Natural killer cell treated with Interleukin-12 subunit alpha and Interleukin-12 subunit beta and Interleukin-15 and Interleukin-18, amount 100 ng/mL, for 72 hours (primary cell): Measurements from ENCODE around the gene PNPLA5. TPM values are rescaled to one million over a fixed set of nuclear protein-coding genes. Genes with fewer than 3 reads are reported as not detected.
A peak's percentile ranks its signal among the peaks of the same experiment; 100 is the strongest.

Source experiments
- ATAC-seq, 2 donors: fragments of 150-1000 bp; cut with Tn5 transposase in 1 of 2; sonication (Bioruptor Pico), chemical (Tn5 transposase) in 1 of 2; 2 replicates each; pipeline ENCODE4 v1.10.0; 2021
- DNase-seq: peaks from one replicate; pipeline ENCODE4 v3.0.0; 2022; ENCODE audit warnings: low spot score
- H3K27ac Mint-ChIP-seq, 2 donors: 1 replicate in 1 of 2; 2 replicates in 1 of 2; pipeline ENCODE4 v1.8.0; 2022; ENCODE audit warnings: mixed read lengths in 2 of 2, mild to moderate bottlenecking in 1 of 2, moderate library complexity in 1 of 2
- H3K27me3 Mint-ChIP-seq, 2 donors: 1 replicate in 1 of 2; 2 replicates in 1 of 2; pipeline ENCODE4 v1.8.0; 2022; ENCODE audit warnings: mixed read lengths in 2 of 2
- H3K36me3 Mint-ChIP-seq: one replicate; pipeline ENCODE4 v1.8.0; 2022; ENCODE audit warnings: mixed read lengths
- H3K4me1 Mint-ChIP-seq, 2 donors: 1 replicate in 1 of 2; 2 replicates in 1 of 2; pipeline ENCODE4 v1.8.0; 2022; ENCODE audit warnings: low read depth in 2 of 2, mixed read lengths in 2 of 2, mild to moderate bottlenecking in 1 of 2
- H3K4me3 Mint-ChIP-seq: one replicate; pipeline ENCODE4 v1.8.0; 2022; ENCODE audit warnings: mixed read lengths
- H3K9me3 Mint-ChIP-seq: 2 replicates; pipeline ENCODE4 v1.8.0; 2022; ENCODE audit warnings: mixed read lengths
- total RNA-seq, 2 donors: library from RNA; stranded (reverse); gene quantifications; one replicate each; pipeline ENCODE4 v1.2.3, GENCODE V29; 2022

The PNPLA5 gene
- total RNA-seq, 2 donors from 2014 or later = not detected

- no peak for ATAC-seq
- Mint-ChIP-seq H3K9me3 (no peaks in the 10 kb centered on the region), H3K36me3 (no peaks in the 10 kb centered on the region), H3K27ac (no peak overlapping the region), H3K27me3 (peaks cover 15 to 24% of the 10 kb centered on the region in 2 donors), H3K4me3 (no peak overlapping the region), H3K4me1 (peaks cover 0 to 5% of the 10 kb centered on the region in 2 donors)
- DNase-seq = no peak
Measured at GRCh38 chr22:43850529-43850928, 41.3 kb downstream of the PNPLA5 start.

- Mint-ChIP-seq H3K27ac (no peak overlapping the region), H3K4me3 (no peak overlapping the region), H3K9me3 (no peaks in the 10 kb centered on the region), H3K27me3 (peaks cover 15 to 24% of the 10 kb centered on the region in 2 donors), H3K4me1 (peaks cover 0 to 5% of the 10 kb centered on the region in 2 donors), H3K36me3 (no peaks in the 10 kb centered on the region)
- ATAC-seq (no peak), DNase-seq (no peak)
Measured at GRCh38 chr22:43849731-43850130, 42.1 kb downstream of the PNPLA5 start.

GRCh38 chr22:43848366-43849171, 43.2 kb downstream of the PNPLA5 start:
- no peak overlapping the region for H3K27ac Mint-ChIP-seq
- peaks cover 0 to 5% of the 10 kb centered on the region in 2 donors for H3K4me1 Mint-ChIP-seq
- DNase-seq (peak; percentile 35), ATAC-seq (no peak)
- H3K9me3 Mint-ChIP-seq = no peaks in the 10 kb centered on the region
- no peaks in the 10 kb centered on the region for H3K36me3 Mint-ChIP-seq
- no peak overlapping the region for H3K4me3 Mint-ChIP-seq
- peaks cover 15 to 24% of the 10 kb centered on the region in 2 donors for H3K27me3 Mint-ChIP-seq

- Mint-ChIP-seq H3K4me1 (no peaks in the 10 kb centered on the region), H3K36me3 (no peaks in the 10 kb centered on the region), H3K27me3 (peaks cover 12 to 17% of the 10 kb centered on the region in 2 donors), H3K4me3 (no peak overlapping the region), H3K27ac (no peak overlapping the region), H3K9me3 (no peaks in the 10 kb centered on the region)
- DNase-seq = peak; percentile 39
- ATAC-seq = no peak
Measured at GRCh38 chr22:43847376-43848289, 44.2 kb downstream of the PNPLA5 start.

GRCh38 chr22:43846966-43847365, 44.8 kb downstream of the PNPLA5 start:
- ATAC-seq (no peak), DNase-seq (peak; percentile 10)
- Mint-ChIP-seq H3K36me3 (no peaks in the 10 kb centered on the region), H3K27me3 (peaks cover 12 to 16% of the 10 kb centered on the region in 2 donors), H3K4me3 (no peak overlapping the region), H3K27ac (no peak overlapping the region), H3K4me1 (no peaks in the 10 kb centered on the region), H3K9me3 (no peaks in the 10 kb centered on the region)

- Mint-ChIP-seq H3K9me3 (no peaks in the 10 kb centered on the region), H3K36me3 (no peaks in the 10 kb centered on the region), H3K4me3 (no peak overlapping the region), H3K27me3 (peaks cover 5 to 10% of the 10 kb centered on the region in 2 donors), H3K27ac (no peak overlapping the region), H3K4me1 (no peaks in the 10 kb centered on the region)
- DNase-seq (peak; percentile 29), ATAC-seq (no peak)
Measured at GRCh38 chr22:43845981-43846380, 45.8 kb downstream of the PNPLA5 start.

GRCh38 chr22:43844560-43845545, 47.0 kb downstream of the PNPLA5 start:
- ATAC-seq (no peak), DNase-seq (peak; percentile 62)
- no peaks in the 10 kb centered on the region for H3K27me3 Mint-ChIP-seq
- no peak overlapping the region for H3K27ac Mint-ChIP-seq
- no peaks in the 10 kb centered on the region for H3K9me3 Mint-ChIP-seq
- no peak overlapping the region for H3K4me3 Mint-ChIP-seq
- no peaks in the 10 kb centered on the region for H3K36me3 Mint-ChIP-seq
- H3K4me1 Mint-ChIP-seq = no peaks in the 10 kb centered on the region

- ATAC-seq = no peak
- H3K4me1 Mint-ChIP-seq = no peaks in the 10 kb centered on the region
- DNase-seq = no peak
- H3K4me3 Mint-ChIP-seq = no peak overlapping the region
- no peaks in the 10 kb centered on the region for H3K36me3 Mint-ChIP-seq
- no peak overlapping the region for H3K27ac Mint-ChIP-seq
- H3K9me3 Mint-ChIP-seq = no peaks in the 10 kb centered on the region
- H3K27me3 Mint-ChIP-seq = no peaks in the 10 kb centered on the region
Measured at GRCh38 chr22:43843783-43844530, 47.9 kb downstream of the PNPLA5 start.

GRCh38 chr22:43841742-43842141, 50.1 kb downstream of the PNPLA5 start:
- H3K27me3 Mint-ChIP-seq = no peaks in the 10 kb centered on the region
- no peaks in the 10 kb centered on the region for H3K9me3 Mint-ChIP-seq
- no peak for DNase-seq
- H3K4me1 Mint-ChIP-seq = no peaks in the 10 kb centered on the region
- ATAC-seq = no peak
- no peak overlapping the region for H3K27ac Mint-ChIP-seq
- no peaks in the 10 kb centered on the region for H3K36me3 Mint-ChIP-seq
- H3K4me3 Mint-ChIP-seq = no peak overlapping the region

- H3K9me3 Mint-ChIP-seq = no peaks in the 10 kb centered on the region
- DNase-seq (no peak), ATAC-seq (no peak)
- no peak overlapping the region for H3K4me3 Mint-ChIP-seq
- H3K27me3 Mint-ChIP-seq = no peaks in the 10 kb centered on the region
- no peak overlapping the region for H3K27ac Mint-ChIP-seq
- H3K4me1 Mint-ChIP-seq = no peaks in the 10 kb centered on the region
- H3K36me3 Mint-ChIP-seq = no peaks in the 10 kb centered on the region
Measured at GRCh38 chr22:43840851-43841250, 51.0 kb downstream of the PNPLA5 start.

- no peak for DNase-seq
- Mint-ChIP-seq H3K9me3 (no peaks in the 10 kb centered on the region), H3K27ac (no peak overlapping the region), H3K4me3 (no peak overlapping the region), H3K27me3 (no peaks in the 10 kb centered on the region), H3K4me1 (no peaks in the 10 kb centered on the region), H3K36me3 (no peaks in the 10 kb centered on the region)
- ATAC-seq = no peak
Measured at GRCh38 chr22:43840431-43840830, 51.4 kb downstream of the PNPLA5 start.

- no peak for ATAC-seq
- Mint-ChIP-seq H3K4me1 (no peaks in the 10 kb centered on the region), H3K36me3 (no peaks in the 10 kb centered on the region), H3K4me3 (no peak overlapping the region), H3K27ac (no peak overlapping the region), H3K9me3 (no peaks in the 10 kb centered on the region), H3K27me3 (no peaks in the 10 kb centered on the region)
- DNase-seq = no peak
Measured at GRCh38 chr22:43839781-43840180, 52.0 kb downstream of the PNPLA5 start.
